ENCODE measurements around the gene SCGB1C1.

Gene SCGB1C1

DNA sequence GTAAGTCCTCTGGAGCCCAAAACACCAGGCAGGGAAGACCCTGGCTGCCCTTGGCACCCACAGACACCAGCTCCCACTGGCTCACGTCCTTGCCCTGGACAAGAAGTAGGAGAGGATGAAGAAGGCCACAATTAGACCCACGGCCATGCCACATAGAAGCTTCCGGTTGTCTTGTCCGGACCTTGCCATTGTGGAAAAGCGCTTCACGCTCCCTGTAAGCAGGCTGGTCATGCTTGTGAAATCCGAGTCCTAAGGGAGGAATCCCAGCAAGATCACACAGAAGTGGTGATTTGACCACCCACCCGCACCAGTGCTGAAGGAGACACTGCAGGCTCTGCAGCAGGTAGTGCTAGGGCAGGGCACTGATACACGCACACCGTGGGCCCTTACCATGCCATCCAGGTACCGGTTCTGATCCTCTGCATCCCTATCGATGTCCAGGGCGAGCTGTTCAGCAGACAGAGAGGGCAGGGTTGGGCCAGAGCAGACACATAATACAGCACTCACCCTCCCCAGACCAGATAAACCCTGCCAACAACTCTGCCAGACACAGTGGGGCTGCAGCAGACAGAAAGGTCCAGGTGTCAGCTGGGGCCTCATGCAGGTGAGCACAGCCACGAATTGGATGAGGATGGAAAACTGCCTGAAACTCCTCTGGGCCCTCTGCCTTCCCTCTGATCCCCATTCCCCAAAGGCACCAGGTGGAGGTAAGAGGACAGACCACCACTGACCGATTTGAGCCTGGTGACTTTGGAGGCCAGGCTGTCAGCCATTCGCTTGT is 12.5 kb downstream of the SCGB1C1 start:
- FAIRE-seq: no peak

DNA sequence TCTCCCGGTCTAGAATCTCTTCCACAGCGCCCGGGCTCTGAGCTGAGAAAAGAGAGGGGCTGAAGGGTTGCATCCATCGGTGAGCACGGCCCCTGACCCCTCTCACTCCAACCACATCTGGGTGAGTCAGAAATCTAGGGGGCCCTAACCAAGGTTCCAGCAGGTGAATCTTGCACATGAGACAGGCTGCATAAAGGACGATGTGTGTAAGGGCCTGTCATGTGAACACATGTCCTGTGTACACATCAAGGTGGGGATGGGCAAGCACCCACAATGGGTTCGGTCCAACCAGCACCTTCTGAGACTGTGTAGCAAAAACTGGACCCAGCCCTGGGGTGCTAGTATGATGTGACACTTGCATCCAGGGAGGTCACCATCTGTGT is 13.1 kb downstream of the SCGB1C1 start:
- FAIRE-seq: no peak

DNA sequence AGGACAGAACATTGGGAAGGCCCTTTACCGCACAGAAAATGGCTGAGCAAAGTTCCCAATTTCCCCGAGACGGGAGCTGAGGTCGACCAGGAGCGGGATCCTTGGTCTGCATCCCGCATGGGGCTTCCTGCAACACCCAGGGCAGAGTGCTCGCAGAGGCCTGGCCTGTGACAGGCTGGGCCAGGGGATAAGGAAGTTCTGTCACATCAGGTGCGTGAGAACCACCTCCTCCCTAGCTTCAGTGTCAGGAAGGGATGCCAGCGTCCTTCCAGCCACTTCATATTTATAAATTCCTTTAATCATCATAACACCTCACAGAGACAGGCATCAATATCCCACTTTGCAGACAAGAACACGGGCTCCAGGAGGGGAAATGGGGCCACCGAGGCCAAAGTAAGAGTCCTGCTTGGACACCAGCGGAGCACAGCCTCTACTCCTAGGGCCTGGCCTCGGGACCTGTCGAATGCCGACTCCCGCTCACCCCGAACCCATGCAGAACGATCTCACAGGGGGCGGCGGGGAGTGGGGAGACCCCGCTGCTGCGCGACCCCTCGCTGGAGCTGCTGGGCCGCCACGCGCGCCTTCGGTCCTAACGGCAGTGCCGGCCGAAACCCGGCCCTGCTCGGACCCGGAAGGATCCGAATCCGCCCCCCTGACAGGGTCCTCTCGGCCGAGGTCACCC is 13.8 kb downstream of the SCGB1C1 start:
- no peak for FAIRE-seq

DNA sequence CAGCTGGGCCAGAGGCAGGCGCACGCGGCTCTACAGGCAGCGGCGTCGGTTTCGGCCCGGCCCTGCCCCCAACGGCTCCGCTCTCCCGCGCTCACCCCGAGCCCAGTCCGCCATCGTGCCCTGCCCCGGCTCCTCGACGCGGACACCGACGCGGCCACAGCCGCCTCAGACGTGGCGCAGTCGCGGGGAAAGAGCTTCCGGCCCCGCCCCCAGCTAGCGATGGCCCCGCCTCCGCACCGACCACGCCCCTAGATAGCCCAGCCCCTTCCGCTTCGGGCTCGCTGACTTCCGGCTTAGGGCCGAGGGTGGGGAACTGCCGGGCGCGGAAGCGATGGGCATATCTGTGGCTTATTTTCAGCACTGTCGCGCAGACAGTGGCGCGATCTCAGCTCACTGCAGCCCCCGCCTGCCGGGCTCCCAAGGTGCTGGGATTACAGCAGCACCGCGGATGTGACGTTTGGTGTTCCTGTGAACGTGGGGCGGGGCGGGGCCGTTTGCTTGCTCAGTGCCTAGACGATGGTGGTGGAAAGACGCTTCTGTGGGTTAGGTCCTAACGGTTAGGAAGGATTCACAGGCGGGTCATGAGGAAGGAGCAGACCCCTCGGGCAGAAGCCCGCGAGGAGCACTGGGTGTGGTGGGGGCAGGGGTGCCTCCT is 14.5 kb downstream of the SCGB1C1 start, which contains the start of the genes BET1L and RIC8A:
Gene BET1L, minus strand, starts transcription at position 192 of the 655 bp plus-strand sequence. Its CDS starts 78 bp downstream, at position 114.
Gene RIC8A, plus strand, starts transcription at position 501 of the 655 bp plus-strand sequence. CDS start 1,147 bp downstream, outside the sequence.
- FAIRE-seq: no peak

DNA sequence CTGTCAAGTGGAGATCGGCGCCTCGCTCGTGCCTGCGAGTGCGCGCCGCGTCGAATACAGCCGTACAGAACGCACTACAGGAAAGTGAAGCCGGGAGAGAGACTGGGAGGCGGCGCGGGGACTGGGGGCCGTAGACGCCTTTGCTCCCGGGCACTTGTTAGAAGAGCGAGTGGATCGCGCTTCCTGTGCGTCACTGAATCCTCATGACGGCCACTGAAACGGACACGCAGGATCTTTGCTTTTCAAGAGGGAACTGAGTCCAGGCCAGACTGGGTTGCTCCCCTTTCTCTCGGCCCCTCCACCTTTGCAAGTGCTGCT is 14.9 kb downstream of the SCGB1C1 start:
- no peak for FAIRE-seq

DNA sequence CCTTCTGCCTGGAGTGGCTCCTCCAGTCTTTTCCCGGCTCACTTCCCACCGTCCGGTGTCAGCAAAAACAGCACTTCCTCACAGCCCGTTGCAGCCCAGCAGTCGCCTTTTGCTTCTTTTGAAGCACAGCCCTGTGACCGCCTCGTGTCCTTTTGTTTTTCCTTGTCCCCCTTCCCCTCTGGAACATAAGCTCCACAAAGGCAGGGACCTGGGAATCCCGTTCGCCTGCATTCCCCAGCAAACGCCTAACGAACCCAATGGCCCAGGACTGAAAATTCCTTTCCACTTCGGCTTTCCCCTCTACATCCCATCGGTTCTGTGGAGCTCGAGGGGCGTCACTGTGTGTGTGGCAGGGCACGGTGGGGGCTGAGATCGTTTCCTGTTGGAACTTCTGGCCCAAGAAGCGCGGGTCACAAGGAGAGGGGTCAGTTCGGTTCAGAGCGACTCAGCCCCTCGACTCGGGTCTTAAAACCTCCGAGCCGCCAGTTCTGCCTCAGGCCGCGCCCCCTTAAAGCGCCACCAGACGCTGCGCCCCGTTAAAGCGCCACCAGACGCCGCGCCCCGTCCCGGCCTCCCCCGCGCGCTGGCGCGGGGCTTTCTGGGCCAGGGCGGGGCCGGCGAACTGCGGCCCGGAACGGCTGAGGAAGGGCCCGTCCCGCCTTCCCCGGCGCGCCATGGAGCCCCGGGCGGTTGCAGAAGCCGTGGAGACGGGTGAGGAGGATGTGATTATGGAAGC is 15.5 kb downstream of the SCGB1C1 start:
- no peak for FAIRE-seq

DNA sequence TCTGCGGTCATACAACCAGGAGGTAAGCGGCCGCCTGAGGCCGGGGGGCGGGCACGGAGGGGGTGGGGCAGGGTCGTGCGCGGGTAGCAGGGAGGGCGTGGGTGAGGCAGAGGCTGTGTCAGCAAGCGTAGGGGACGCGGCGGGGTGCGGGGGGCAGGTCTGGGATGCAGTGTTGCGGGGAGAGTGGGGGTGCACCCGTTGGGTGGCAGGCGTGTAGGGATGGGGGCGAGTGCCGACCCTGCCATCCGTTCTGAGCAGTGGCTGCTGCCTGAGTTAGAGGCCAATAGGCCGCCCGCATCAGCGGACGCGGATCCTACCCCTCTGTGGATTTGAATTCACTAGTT is 16.0 kb downstream of the SCGB1C1 start:
- FAIRE-seq: no peak

DNA sequence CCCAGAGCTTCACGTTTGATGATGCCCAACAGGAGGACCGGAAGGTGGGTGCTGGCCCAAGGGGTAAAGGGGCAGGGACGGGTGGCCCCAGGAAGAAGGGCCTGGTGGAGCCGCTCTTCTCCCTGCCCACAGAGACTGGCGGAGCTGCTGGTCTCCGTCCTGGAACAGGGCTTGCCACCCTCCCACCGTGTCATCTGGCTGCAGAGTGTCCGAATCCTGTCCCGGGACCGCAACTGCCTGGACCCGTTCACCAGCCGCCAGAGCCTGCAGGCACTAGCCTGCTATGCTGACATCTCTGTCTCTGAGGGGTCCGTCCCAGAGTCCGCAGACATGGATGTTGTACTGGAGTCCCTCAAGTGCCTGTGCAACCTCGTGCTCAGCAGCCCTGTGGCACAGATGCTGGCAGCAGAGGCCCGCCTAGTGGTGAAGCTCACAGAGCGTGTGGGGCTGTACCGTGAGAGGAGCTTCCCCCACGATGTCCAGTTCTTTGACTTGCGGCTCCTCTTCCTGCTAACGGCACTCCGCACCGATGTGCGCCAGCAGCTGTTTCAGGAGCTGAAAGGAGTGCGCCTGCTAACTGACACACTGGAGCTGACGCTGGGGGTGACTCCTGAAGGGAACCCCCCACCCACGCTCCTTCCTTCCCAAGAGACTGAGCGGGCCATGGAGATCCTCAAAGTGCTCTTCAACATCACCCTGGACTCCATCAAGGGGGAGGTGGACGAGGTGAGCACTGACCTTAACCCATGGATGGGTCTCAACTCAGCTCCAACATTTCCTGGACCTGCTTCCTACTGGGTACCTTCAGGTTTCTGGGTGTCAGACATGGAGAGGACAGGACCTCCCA is 16.6 kb downstream of the SCGB1C1 start:
- no peak for FAIRE-seq

DNA sequence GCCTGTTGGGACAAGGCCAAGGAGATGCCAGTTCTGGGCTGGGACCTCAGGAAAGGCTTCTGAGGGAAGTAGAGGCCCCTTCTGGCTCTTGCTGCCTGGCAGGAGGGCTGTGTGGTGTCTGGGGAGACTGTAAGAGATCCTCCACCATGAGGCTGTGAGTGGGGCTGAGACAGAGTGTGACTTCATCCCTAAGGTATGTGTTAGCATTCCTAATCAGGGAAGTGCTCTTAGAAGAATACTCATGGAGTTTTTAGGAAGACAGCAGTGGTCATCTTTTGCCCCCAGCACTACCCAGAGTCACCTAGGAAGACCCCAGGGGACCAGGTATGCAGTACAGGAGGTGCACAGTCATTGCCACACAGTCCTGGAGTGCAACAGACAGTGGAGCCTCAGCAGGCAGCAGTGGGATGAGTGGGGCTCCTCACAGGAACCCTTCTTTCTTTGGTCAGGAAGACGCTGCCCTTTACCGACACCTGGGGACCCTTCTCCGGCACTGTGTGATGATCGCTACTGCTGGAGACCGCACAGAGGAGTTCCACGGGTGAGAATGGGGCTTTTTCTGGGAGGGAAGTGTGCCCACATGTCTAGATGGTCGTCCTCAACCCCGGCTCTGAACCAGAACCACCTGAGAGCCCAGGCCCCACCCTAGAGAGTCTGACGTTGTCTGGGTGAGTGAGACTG is 17.4 kb downstream of the SCGB1C1 start:
- FAIRE-seq: no peak

DNA sequence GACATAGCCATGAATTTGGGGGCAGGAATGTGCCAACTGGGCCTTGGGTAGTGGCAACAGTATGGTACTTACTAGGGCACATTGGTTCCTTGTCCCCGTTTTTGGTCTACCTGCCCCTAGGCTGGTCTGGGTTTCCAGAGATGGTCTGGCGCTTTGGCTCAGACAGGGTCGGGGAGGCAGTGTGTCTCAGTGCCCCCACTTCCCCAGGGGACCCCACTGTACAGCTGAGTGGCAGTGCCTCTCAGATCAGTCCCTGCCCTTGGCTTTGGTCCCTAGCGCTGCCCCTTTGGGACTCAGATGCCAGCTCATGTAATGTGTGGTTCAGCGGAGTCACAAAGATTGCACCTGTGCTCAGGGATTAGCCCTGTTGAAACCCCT is 17.9 kb downstream of the SCGB1C1 start:
- no peak for FAIRE-seq

DNA sequence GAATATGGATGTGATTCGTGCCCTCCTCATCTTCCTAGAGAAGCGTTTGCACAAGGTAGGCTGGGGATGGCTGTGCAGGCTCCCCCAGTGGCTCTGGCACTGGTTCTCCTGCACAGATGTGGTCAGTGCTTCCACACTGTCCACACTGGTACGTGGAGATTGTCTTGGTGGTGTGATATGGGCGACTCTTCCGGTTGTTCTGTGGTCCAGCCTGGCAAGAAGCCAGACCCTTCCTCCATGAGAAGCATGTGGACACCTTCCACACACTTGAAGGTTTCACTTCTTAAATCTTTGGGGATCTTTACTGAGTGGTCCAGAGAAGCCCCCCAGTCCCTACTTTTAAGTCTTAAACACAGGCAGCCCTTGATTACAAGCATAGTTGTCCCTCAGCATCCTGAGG is 18.4 kb downstream of the SCGB1C1 start:
- no peak for FAIRE-seq

DNA sequence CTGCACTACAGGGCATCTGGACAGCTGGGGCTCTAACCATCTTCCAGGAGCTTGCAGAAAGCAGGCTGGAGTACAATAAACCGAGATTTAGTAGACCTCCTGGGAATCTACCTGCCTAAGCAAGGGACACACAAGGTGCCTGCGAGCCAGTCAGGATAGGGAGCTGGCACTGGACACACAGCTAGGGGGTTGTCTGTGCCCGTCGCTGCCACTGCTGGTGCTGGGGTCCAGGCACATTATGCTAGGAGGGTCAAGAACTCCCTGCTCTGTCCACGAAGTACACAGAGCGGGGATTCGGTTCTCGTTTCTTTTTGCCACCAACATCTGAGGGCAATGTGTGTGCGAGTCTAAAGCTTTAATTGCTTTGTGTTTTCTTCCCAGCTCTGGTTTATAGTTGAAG is 18.9 kb downstream of the SCGB1C1 start:
- no peak for FAIRE-seq

DNA sequence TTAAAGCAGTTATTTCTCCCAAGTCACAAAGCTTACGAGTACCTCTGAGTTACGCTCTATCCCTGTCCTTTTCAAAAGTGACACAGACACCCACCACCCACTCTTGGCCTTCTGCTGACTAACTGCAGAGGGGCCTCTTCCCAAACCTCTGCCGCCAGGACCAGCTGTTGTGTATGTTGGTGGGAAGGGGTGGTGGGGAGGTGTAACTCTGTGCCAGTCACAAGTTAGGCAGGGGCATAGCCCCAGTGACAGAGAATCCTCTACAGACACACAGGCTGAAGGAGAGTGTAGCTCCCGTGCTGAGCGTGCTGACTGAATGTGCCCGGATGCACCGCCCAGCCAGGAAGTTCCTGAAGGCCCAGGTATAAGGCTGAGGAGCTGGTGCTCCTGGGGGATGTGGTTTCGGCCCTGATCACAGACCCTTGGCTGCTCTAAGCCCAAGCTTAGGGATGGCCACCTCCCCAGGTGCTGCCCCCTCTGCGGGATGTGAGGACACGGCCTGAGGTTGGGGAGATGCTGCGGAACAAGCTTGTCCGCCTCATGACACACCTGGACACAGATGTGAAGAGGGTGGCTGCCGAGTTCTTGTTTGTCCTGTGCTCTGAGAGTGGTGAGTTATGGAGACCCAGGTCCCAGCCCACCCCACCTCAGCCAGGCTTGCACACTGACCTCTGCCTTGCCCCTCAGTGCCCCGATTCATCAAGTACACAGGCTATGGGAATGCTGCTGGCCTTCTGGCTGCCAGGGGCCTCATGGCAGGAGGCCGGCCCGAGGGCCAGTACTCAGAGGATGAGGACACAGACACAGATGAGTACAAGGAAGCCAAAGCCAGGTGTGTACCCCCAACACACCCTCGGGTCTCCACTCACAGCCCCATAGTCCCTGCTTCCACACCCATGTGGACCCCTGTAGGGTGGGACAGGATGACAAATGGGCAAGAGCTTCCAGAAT is 19.5 kb downstream of the SCGB1C1 start:
- no peak for FAIRE-seq

DNA sequence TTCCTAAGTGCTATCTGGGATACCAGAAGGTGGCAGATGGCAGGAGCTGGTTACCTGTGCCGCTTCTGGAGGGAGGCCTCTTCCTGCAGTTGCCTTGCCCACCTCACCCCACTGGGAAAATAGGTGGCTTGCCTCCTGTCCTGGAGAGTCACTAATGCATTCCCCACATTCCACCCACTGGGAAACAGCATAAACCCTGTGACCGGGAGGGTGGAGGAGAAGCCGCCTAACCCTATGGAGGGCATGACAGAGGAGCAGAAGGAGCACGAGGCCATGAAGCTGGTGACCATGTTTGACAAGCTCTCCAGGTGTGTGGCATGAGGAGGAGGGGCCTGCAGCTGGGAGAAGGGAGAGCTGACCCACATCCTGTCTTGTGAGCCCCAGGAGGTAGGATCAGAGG is 20.2 kb downstream of the SCGB1C1 start:
- no peak for FAIRE-seq

DNA sequence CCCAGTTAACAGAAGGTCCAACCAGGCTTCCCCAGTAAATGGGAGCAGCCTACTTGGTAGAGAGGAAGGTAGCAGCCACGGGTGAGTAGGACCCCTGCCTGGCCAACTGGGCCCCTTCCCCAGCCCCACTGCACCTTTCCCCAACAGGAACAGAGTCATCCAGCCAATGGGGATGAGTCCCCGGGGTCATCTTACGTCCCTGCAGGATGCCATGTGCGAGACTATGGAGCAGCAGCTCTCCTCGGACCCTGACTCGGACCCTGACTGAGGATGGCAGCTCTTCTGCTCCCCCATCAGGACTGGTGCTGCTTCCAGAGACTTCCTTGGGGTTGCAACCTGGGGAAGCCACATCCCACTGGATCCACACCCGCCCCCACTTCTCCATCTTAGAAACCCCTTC is 21.2 kb downstream of the SCGB1C1 start:
- FAIRE-seq: no peak

DNA sequence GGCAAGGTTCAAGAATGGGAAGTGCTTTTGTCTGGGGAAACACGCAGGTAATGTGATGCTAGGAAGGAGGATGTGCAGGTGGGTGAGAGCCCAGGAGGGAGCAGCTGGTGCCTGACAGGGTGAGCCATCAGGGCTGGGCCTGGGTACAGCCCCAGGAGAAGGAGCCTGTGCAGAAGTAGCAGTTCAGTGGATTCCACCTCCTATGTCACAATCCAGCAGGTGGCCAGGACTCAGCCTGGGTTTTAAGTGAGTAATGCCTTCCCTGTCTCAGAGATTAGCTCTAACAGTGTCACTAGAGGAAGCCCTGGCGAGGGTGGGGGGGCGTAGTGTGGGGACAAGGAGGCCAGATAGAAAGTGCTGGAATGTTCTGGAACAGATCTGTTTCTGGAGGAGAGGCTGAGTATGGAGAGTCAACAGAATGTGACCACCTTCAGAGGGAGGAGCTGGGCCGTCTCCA is 22.7 kb downstream of the SCGB1C1 start:
- no peak for FAIRE-seq

DNA sequence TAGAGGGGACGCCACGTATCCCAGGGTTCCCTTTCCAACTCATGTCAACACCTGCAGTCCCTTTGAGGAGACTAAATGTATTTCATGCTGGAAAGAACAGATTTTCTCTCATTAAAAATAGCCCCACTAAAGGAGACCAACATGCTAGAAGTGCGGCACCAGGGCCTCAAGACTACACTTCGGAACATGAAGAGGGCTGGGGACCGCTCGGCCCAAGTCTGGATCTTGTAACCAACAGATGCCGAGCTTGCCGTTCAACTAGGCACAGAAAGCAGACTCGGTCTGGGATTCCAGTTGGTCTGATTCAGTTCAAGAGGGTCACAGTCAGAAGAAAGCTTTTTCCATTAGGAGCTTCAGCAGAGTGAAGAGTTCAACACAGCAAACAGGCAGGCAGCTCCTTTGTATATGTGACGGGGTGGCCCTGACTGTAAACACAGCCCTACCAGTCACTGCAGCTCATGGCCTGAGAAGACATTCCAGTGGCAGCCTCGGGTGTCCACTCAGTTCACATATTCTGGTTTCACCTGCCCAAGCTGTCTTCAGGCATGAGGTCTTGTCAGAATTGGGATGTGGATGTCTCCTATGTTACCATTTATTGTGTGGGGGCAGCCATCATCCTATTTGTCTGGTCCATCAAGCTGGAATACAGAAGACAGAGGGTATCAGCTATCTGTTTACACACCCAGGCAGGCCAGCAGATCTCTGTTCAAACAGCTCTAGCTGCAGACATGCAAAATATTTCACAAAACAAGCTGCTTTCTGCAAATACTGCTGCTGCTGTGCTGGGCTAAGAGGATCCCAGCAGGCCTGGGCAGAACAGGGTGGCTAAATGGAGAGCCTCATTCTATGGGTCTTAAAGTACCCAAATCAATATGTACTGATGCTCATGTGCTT is 23.4 kb downstream of the SCGB1C1 start:
- no peak for FAIRE-seq

DNA sequence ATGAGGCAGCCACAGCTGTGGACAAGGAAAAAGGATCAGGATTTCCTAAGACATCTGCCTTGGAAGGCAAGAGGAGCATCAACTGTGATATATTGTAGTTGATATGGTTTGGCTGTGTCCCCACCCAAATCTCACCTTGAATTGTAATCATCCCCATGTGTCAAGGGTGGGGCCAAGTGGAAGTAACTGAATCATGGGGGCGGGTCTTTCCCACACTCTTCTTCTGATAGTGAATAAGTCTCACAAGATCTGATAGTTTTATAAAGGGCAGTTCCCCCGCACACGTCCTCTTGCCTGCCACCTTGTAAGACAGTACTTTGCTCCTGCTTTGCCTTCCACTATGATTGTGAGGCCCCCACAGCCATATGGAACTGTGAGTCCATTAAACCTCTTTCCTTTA is 24.8 kb downstream of the SCGB1C1 start:
- no peak for FAIRE-seq

DNA sequence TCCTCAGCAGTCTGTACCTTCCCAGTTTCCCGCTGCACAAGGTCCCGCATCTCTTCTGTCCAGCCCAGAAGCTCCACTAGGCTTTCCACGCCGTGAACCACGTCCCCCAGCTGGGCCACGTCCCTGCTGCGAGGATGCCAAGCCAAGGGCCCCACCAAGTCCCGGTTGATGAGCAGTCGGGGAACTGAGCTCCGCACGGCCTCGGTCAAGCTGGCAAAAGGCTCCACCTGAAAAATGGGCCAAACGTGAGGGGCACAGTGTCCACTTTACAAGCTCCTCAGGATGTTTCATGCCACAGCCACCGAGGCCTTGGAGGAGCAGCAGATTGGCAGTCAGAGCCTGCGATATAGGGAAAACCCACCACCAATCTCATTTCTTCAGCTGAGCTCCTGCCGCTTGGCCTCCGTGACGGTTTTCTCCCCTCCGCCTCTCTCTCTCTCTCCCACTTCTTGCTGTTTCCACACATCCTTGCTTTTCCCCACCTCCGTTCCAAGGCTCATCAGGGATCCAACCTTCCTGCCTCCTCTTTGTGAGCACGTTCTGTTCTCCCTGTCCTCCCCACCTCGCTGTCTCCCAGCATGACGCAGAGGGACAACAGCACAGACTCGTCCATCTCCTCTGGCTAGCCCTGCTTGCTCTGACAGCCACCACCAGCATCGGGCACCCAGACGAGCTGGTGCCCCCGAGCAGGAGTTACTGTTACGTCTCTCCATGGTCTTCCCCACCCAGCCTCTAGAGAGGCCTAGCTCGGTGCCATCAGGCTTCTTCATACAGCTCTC is 26.1 kb downstream of the SCGB1C1 start:
- FAIRE-seq: no peak

Measured in colon (tissue), 2 donors.